Measurements from ENCODE around the gene BHLHA15.

DNA sequence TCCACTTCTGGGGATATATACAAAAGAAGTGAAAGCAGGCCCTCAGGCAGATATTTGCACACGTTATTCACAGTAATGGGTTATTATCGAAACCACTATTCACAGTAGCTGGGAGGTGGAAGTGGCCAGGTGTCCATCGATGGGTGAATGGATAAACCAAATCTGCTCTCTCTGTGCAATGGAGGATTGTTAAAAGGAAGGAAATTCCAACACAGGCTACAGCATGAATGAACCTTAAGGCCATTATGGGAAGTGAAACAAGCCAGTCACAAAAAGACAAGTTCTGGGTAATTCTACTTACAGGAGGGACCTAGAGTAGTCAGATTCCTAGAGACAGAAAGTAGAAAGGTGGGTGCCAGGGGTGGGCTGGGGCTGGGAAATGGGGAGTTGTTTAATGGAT is 48.5 kb upstream of the BHLHA15 start:
- TF ChIP-seq, protein P1, sequence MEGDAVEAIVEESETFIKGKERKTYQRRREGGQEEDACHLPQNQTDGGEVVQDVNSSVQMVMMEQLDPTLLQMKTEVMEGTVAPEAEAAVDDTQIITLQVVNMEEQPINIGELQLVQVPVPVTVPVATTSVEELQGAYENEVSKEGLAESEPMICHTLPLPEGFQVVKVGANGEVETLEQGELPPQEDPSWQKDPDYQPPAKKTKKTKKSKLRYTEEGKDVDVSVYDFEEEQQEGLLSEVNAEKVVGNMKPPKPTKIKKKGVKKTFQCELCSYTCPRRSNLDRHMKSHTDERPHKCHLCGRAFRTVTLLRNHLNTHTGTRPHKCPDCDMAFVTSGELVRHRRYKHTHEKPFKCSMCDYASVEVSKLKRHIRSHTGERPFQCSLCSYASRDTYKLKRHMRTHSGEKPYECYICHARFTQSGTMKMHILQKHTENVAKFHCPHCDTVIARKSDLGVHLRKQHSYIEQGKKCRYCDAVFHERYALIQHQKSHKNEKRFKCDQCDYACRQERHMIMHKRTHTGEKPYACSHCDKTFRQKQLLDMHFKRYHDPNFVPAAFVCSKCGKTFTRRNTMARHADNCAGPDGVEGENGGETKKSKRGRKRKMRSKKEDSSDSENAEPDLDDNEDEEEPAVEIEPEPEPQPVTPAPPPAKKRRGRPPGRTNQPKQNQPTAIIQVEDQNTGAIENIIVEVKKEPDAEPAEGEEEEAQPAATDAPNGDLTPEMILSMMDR (IDR thresholded peaks at IDR 0.05), result no peak
- TF ChIP-seq POLR2AphosphoS5 (IDR thresholded peaks at IDR 0.05), result no peak
- no peak for TF ChIP-seq POLR2A (IDR thresholded peaks at IDR 0.05)

Data from breast epithelium (tissue), 3 donors.